ENCODE measurements around the gene HS3ST4.

- TF ChIP-seq GATA3 (IDR thresholded peaks at IDR 0.05; ENCODE audit: low read depth, low read length) (no peak), GATA2 (IDR thresholded peaks at IDR 0.05; ENCODE audit: low read depth, low read length) (no peak)
These were observed 132.1 kb downstream of the HS3ST4 start for GRCh38 chr16:25823891-25824290.

Data from SH-SY5Y (cell line).